ENCODE data around the gene TMEM109. TPM values are rescaled to one million over a fixed set of nuclear protein-coding genes. Genes with fewer than 3 reads are reported as not detected.

Gene TMEM109
- total and polyA plus RNA-seq, 9 of the 15 experiments (the other 6 are each of a cell fraction or from before 2014, with no cell fraction given): 9.2 to 71.3 (median 30.5) TPM

DNA sequence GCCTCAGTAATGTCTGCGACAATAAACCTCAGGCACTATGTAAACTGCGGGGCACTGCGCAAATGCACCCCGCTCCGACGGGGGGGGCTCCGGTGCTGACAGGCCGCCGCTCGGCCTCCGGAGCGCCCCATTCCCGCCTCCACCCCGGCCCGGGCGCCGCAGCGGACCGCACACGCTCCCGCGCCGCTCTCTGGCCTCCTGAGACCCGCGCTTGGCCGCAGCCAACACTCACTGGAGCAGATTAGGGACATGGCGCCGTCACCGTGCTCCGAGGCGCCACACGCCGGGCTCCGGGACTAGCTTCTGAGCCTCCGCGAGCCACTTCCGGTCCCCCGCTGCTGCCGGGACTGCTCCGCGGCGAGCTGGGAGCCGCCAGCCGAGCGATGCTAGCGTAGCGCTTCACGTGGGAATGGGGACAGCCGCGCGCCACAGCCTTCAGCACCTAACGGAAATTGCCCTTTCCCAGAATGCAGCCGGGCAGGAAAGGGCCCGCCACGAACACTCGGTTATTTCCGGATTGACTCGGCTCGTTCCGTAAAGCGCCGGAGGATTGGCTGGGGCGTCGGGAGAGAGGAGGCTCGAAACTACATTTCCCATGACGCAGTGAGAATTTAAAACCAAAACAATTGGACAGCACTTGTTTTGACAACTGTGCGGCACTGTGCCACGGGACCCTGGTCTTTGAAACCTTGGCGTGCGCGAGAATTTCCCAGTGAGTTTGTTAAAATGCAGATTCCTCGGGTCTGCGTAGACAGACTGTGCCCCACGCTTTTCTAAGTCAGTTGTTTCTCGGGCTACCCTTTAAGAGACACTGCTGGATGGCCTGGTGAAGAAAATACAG, 7.6 kb upstream of the TMEM109 start, which contains the start of gene PRPF19 (continued):
- TF ChIP-seq, protein P1, sequence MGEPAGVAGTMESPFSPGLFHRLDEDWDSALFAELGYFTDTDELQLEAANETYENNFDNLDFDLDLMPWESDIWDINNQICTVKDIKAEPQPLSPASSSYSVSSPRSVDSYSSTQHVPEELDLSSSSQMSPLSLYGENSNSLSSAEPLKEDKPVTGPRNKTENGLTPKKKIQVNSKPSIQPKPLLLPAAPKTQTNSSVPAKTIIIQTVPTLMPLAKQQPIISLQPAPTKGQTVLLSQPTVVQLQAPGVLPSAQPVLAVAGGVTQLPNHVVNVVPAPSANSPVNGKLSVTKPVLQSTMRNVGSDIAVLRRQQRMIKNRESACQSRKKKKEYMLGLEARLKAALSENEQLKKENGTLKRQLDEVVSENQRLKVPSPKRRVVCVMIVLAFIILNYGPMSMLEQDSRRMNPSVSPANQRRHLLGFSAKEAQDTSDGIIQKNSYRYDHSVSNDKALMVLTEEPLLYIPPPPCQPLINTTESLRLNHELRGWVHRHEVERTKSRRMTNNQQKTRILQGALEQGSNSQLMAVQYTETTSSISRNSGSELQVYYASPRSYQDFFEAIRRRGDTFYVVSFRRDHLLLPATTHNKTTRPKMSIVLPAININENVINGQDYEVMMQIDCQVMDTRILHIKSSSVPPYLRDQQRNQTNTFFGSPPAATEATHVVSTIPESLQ (CRISPR knock-in tag; IDR thresholded peaks at IDR 0.05): peak; percentile 87; the same call in 1 of the 2 replicates
- TF ChIP-seq, protein P2, sequence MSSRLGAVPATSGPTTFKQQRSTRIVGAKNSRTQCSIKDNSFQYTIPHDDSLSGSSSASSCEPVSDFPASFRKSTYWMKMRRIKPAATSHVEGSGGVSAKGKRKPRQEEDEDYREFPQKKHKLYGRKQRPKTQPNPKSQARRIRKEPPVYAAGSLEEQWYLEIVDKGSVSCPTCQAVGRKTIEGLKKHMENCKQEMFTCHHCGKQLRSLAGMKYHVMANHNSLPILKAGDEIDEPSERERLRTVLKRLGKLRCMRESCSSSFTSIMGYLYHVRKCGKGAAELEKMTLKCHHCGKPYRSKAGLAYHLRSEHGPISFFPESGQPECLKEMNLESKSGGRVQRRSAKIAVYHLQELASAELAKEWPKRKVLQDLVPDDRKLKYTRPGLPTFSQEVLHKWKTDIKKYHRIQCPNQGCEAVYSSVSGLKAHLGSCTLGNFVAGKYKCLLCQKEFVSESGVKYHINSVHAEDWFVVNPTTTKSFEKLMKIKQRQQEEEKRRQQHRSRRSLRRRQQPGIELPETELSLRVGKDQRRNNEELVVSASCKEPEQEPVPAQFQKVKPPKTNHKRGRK (tag; IDR thresholded peaks at IDR 0.05): no peak
- TF ChIP-seq, protein P3, sequence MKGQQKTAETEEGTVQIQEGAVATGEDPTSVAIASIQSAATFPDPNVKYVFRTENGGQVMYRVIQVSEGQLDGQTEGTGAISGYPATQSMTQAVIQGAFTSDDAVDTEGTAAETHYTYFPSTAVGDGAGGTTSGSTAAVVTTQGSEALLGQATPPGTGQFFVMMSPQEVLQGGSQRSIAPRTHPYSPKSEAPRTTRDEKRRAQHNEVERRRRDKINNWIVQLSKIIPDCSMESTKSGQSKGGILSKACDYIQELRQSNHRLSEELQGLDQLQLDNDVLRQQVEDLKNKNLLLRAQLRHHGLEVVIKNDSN (CRISPR knock-in tag; IDR thresholded peaks at IDR 0.05): peak; percentile 82
- no peak for TF ChIP-seq SAFB (IDR thresholded peaks at IDR 0.05; ENCODE audit: borderline replicate concordance, low read depth, low read length)
- TF ChIP-seq HEY1 (CRISPR knock-in tag; IDR thresholded peaks at IDR 0.05; ENCODE audit: borderline replicate concordance): no peak
- peak; percentile 88 for TF ChIP-seq ZNF143 (CRISPR knock-in tag; IDR thresholded peaks at IDR 0.05)
- peak; percentile 56; the same call in 1 of the 2 replicates for TF ChIP-seq CREM (IDR thresholded peaks at IDR 0.05; ENCODE audit: low read depth)
- TF ChIP-seq ZNF57 (CRISPR knock-in tag; IDR thresholded peaks at IDR 0.05): peak; percentile 77; the same call in 1 of the 2 replicates
- TF ChIP-seq, protein P4, sequence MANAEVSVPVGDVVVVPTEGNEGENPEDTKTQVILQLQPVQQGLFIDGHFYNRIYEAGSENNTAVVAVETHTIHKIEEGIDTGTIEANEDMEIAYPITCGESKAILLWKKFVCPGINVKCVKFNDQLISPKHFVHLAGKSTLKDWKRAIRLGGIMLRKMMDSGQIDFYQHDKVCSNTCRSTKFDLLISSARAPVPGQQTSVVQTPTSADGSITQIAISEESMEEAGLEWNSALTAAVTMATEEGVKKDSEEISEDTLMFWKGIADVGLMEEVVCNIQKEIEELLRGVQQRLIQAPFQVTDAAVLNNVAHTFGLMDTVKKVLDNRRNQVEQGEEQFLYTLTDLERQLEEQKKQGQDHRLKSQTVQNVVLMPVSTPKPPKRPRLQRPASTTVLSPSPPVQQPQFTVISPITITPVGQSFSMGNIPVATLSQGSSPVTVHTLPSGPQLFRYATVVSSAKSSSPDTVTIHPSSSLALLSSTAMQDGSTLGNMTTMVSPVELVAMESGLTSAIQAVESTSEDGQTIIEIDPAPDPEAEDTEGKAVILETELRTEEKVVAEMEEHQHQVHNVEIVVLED (CRISPR knock-in tag; IDR thresholded peaks at IDR 0.05): 0 out of 2 replicates have a peak, but pooled peaks have one; percentile 17
- TF ChIP-seq, protein P5, sequence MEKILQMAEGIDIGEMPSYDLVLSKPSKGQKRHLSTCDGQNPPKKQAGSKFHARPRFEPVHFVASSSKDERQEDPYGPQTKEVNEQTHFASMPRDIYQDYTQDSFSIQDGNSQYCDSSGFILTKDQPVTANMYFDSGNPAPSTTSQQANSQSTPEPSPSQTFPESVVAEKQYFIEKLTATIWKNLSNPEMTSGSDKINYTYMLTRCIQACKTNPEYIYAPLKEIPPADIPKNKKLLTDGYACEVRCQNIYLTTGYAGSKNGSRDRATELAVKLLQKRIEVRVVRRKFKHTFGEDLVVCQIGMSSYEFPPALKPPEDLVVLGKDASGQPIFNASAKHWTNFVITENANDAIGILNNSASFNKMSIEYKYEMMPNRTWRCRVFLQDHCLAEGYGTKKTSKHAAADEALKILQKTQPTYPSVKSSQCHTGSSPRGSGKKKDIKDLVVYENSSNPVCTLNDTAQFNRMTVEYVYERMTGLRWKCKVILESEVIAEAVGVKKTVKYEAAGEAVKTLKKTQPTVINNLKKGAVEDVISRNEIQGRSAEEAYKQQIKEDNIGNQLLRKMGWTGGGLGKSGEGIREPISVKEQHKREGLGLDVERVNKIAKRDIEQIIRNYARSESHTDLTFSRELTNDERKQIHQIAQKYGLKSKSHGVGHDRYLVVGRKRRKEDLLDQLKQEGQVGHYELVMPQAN (IDR thresholded peaks at IDR 0.05; ENCODE audit: borderline replicate concordance): peak; percentile 78
- peak; percentile 64; the same call in 1 of the 2 replicates for TF ChIP-seq CHD2 (IDR thresholded peaks at IDR 0.05; ENCODE audit: low read depth, low read length)
- peak; percentile 78; the same call in 1 of the 2 replicates for TF ChIP-seq ZNF431 (CRISPR knock-in tag; IDR thresholded peaks at IDR 0.05)
- TF ChIP-seq RNF2 (IDR thresholded peaks at IDR 0.05): peak; percentile 19; the same call in 1 of the 2 replicates
- TF ChIP-seq ATF1 (CRISPR knock-in tag; IDR thresholded peaks at IDR 0.05): no peak
- TF ChIP-seq ATF1 (tag; IDR thresholded peaks at IDR 0.05): peak; percentile 66
- no peak for TF ChIP-seq ZNF197 (CRISPR knock-in tag; IDR thresholded peaks at IDR 0.05; ENCODE audit: low read depth)
- TF ChIP-seq, protein P6, sequence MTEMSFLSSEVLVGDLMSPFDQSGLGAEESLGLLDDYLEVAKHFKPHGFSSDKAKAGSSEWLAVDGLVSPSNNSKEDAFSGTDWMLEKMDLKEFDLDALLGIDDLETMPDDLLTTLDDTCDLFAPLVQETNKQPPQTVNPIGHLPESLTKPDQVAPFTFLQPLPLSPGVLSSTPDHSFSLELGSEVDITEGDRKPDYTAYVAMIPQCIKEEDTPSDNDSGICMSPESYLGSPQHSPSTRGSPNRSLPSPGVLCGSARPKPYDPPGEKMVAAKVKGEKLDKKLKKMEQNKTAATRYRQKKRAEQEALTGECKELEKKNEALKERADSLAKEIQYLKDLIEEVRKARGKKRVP (CRISPR knock-in tag; IDR thresholded peaks at IDR 0.05): 0 out of 2 replicates have a peak, but pooled peaks have one; percentile 16
- peak; percentile 65 for TF ChIP-seq MBD2 (IDR thresholded peaks at IDR 0.05; ENCODE audit: borderline replicate concordance, low read depth)
- TF ChIP-seq CXXC5 (CRISPR knock-in tag; IDR thresholded peaks at IDR 0.05): peak; percentile 68

All from K562 (cell line).